HEK293 (cell line): ENCODE data around the gene EVI5L.
A peak's percentile ranks its signal among the peaks of the same experiment; 100 is the strongest.

Experiments
- CTCF ChIA-PET: fragments of 350-600 bp; formaldehyde crosslinking; extraction: SDS; loops from one replicate; lab custom pipeline; 2021; ENCODE audit warnings: antibody characterized with exemption; lab: Yijun Ruan, JAX
- POLR2A ChIA-PET: fragments of 300-600 bp; formaldehyde crosslinking; extraction: SDS; loops from one replicate; lab custom pipeline; 2020; ENCODE audit warnings: antibody characterized with exemption, inconsistent platforms; lab: Yijun Ruan, JAX
- H3K27ac ChIP-seq: fragments of 200-500 bp; sonication (Bioruptor generic); 2 replicates; pipeline ENCODE4 v1.5.1; 2014; ENCODE audit warnings: low read depth, low read length, control low read depth, inconsistent platforms; ENCODE audit errors: extremely low read depth
- H3K36me3 ChIP-seq, 2 experiments: fragments of 200-500 bp in 1 of 2; sonication (Bioruptor generic) in 1 of 2; 1 replicate in 1 of 2; 2 replicates in 1 of 2; pipeline ENCODE4 v1.5.1; 2014 to 2017; ENCODE audit warnings: inconsistent platforms in 2 of 2, low read length in 2 of 2; ENCODE audit not compliant: control insufficient read depth in 2 of 2, insufficient read depth in 1 of 2
- H3K4me1 ChIP-seq: fragments of 200-500 bp; sonication (Bioruptor generic); 2 replicates; pipeline ENCODE4 v1.5.1; 2014; ENCODE audit warnings: mild to moderate bottlenecking, low read length, inconsistent platforms; ENCODE audit not compliant: control insufficient read depth, insufficient read depth
- H3K4me3 ChIP-seq: 2 replicates; pipeline ENCODE4 v1.5.1; 2011; ENCODE audit warnings: low read depth, mild to moderate bottlenecking, control low read depth, low read length, moderate library complexity
- H3K9me3 ChIP-seq: fragments of 200-500 bp; sonication (Bioruptor generic); 2 replicates; pipeline ENCODE4 v1.5.1; 2014; ENCODE audit warnings: low read depth, low read length, inconsistent platforms; ENCODE audit not compliant: control insufficient read depth, insufficient read depth
- BCL11B ChIP-seq: fragments of 450-650 bp; formaldehyde crosslinking; IDR thresholded peaks from 2 replicates; pipeline ENCODE4 v1.5.1; 2016; ENCODE audit warnings: low read depth, missing biosample characterization, missing genetic modification characterization
- EGR2 ChIP-seq: fragments of 450-650 bp; formaldehyde crosslinking; IDR thresholded peaks from 2 replicates; pipeline ENCODE4 v1.5.1; 2016; ENCODE audit warnings: low read depth, missing biosample characterization, missing genetic modification characterization
- KLF1 ChIP-seq: fragments of 450-650 bp; formaldehyde crosslinking; IDR thresholded peaks from 2 replicates; pipeline ENCODE4 v1.5.1; 2016; ENCODE audit warnings: missing biosample characterization, missing genetic modification characterization
- PRDM4 ChIP-seq: fragments of 450-650 bp; formaldehyde crosslinking; IDR thresholded peaks from 2 replicates; pipeline ENCODE4 v1.5.1; 2017; ENCODE audit warnings: missing biosample characterization, missing genetic modification characterization
- SP2 ChIP-seq: fragments of 450-650 bp; formaldehyde crosslinking; IDR thresholded peaks from 2 replicates; pipeline ENCODE4 v1.5.1; 2016; ENCODE audit warnings: missing biosample characterization, missing genetic modification characterization
- SP7 ChIP-seq: fragments of 450-650 bp; formaldehyde crosslinking; IDR thresholded peaks from 2 replicates; pipeline ENCODE4 v1.5.1; 2016; ENCODE audit warnings: missing biosample characterization, missing genetic modification characterization
- TCF7L2 ChIP-seq: IDR thresholded peaks from 2 replicates; pipeline ENCODE4 v1.6.1; 2011; ENCODE audit warnings: low read depth, mild to moderate bottlenecking, inconsistent platforms, low read length, moderate library complexity, borderline replicate concordance
- WT1 ChIP-seq: fragments of 450-650 bp; formaldehyde crosslinking; IDR thresholded peaks from 2 replicates; pipeline ENCODE4 v1.5.1; 2016; ENCODE audit warnings: missing biosample characterization, missing genetic modification characterization
- ZBTB8A ChIP-seq: fragments of 450-650 bp; formaldehyde crosslinking; IDR thresholded peaks from 2 replicates; pipeline ENCODE4 v1.5.1; 2016; ENCODE audit warnings: missing biosample characterization, missing genetic modification characterization
- ZFHX2 ChIP-seq: fragments of 450-650 bp; formaldehyde crosslinking; conservative IDR thresholded peaks from 2 replicates; pipeline ENCODE4 v1.5.1; 2016; ENCODE audit warnings: missing biosample characterization, missing genetic modification characterization
- ZNF114 ChIP-seq: fragments of 450-650 bp; formaldehyde crosslinking; IDR thresholded peaks from 2 replicates; pipeline ENCODE4 v1.5.0; 2017; ENCODE audit warnings: missing biosample characterization, missing genetic modification characterization
- ZNF148 ChIP-seq: fragments of 450-650 bp; formaldehyde crosslinking; IDR thresholded peaks from 2 replicates; pipeline ENCODE4 v1.5.0; 2017; ENCODE audit warnings: missing biosample characterization, missing genetic modification characterization, borderline replicate concordance
- ZNF2 ChIP-seq: fragments of 450-650 bp; formaldehyde crosslinking; IDR thresholded peaks from 2 replicates; pipeline ENCODE4 v1.5.1; 2016; ENCODE audit warnings: missing biosample characterization, missing genetic modification characterization
- ZNF248 ChIP-seq: fragments of 450-650 bp; formaldehyde crosslinking; IDR thresholded peaks from 2 replicates; pipeline ENCODE4 v1.5.1; 2017; ENCODE audit warnings: missing biosample characterization, missing genetic modification characterization
- ZNF311 ChIP-seq: fragments of 450-650 bp; formaldehyde crosslinking; IDR thresholded peaks from 2 replicates; pipeline ENCODE4 v1.5.1; 2017; ENCODE audit warnings: missing biosample characterization, missing genetic modification characterization, borderline replicate concordance
- ZNF341 ChIP-seq: fragments of 450-650 bp; formaldehyde crosslinking; IDR thresholded peaks from 2 replicates; pipeline ENCODE4; 2016; ENCODE audit warnings: low read depth, missing biosample characterization, missing genetic modification characterization
- ZNF423 ChIP-seq: fragments of 450-650 bp; formaldehyde crosslinking; IDR thresholded peaks from 2 replicates; pipeline ENCODE4 v1.5.1; 2016; ENCODE audit warnings: missing biosample characterization, missing genetic modification characterization
- ZNF549 ChIP-seq: fragments of 450-650 bp; IDR thresholded peaks from 2 replicates; pipeline ENCODE4 v1.5.1; 2018; ENCODE audit warnings: missing biosample characterization, missing genetic modification characterization, mild to moderate bottlenecking, inconsistent platforms, moderate library complexity
- ZXDB ChIP-seq: fragments of 450-650 bp; formaldehyde crosslinking; IDR thresholded peaks from 2 replicates; pipeline ENCODE4 v1.5.1; 2016; ENCODE audit warnings: missing biosample characterization, missing genetic modification characterization

Gene EVI5L

GRCh38 chr19:7853770-7854128 is 23.7 kb downstream of the EVI5L start:
- no peaks in the 10 kb centered on the region for H3K9me3 ChIP-seq
- H3K27ac ChIP-seq: no peak overlapping the region
- CTCF ChIA-PET: interaction anchor here (0.5 to 3.7 kb wide), 17 partner anchors 8 to 559 kb away, joined by 3 to 19 read pairs (median 4); partner anchors contain the start of genes MAP2K7 and TIMM44
- 0 out of 2 replicates have a peak, but pooled peaks have one; percentile 5 for TF ChIP-seq ZBTB8A (tag by site-specific recombination)
- TF ChIP-seq ZNF2 (tag by site-specific recombination): no peak
- no peaks in the 10 kb centered on the region; the same call in 1 of the 2 replicates for H3K4me1 ChIP-seq
- no peak overlapping the region for H3K4me3 ChIP-seq
- H3K36me3 ChIP-seq: no peaks in the 10 kb centered on the region
- POLR2A ChIA-PET: no interaction called here

- H3K36me3 ChIP-seq: no peaks in the 10 kb centered on the region
- no peak overlapping the region for H3K27ac ChIP-seq
- POLR2A ChIA-PET: no interaction called here
- no peaks in the 10 kb centered on the region; the same call in 1 of the 2 replicates for H3K4me1 ChIP-seq
- TF ChIP-seq ZNF311 (tag by site-specific recombination) (no peak), ZFHX2 (tag by site-specific recombination) (0 out of 2 replicates have a peak, but pooled peaks have one; percentile 8), EGR2 (tag by site-specific recombination) (peak; percentile 42; the same call in 1 of the 2 replicates), ZNF114 (no peak)
- CTCF ChIA-PET: interaction anchor here (3.7 kb wide), 1 partner anchor 13 kb away, joined by 19 read pairs; no protein-coding TSS in a partner anchor
- no peak overlapping the region for H3K4me3 ChIP-seq
- H3K9me3 ChIP-seq: no peaks in the 10 kb centered on the region
Measured at GRCh38 chr19:7855426-7856108, 25.5 kb downstream of the EVI5L start.

GRCh38 chr19:7856109-7856591 is 26.1 kb downstream of the EVI5L start:
- ChIA-PET CTCF (no interaction called here), POLR2A (no interaction called here)
- no peak overlapping the region for H3K27ac ChIP-seq
- TF ChIP-seq TCF7L2 (no peak), ZNF549 (tag by site-specific recombination) (no peak), ZNF341 (peak; percentile 39; the same call in 1 of the 2 replicates), SP7 (tag by site-specific recombination) (peak; percentile 83), KLF1 (tag by site-specific recombination) (peak; percentile 64)
- no peak overlapping the region for H3K4me3 ChIP-seq
- H3K9me3 ChIP-seq: no peaks in the 10 kb centered on the region
- peaks cover 0 to 1% of the 10 kb centered on the region in 2 experiments; a peak in 1 of 3 replicates for H3K36me3 ChIP-seq
- H3K4me1 ChIP-seq: no peaks in the 10 kb centered on the region; the same call in 1 of the 2 replicates

- no peak overlapping the region for H3K27ac ChIP-seq
- ChIA-PET POLR2A (interaction anchor here (1.3 to 1.5 kb wide), 3 partner anchors 12 to 46 kb away, joined by 3 to 4 read pairs (median 3); partner anchors contain the start of gene LRRC8E), CTCF (interaction anchor here (0.6 to 2.8 kb wide), 3 partner anchors 12 to 344 kb away, joined by 3 to 21 read pairs (median 3); no protein-coding TSS in a partner anchor)
- peaks cover 0 to 9% of the 10 kb centered on the region in 2 experiments; a peak in 1 of 3 replicates for H3K36me3 ChIP-seq
- no peak overlapping the region for H3K4me3 ChIP-seq
- H3K9me3 ChIP-seq: no peaks in the 10 kb centered on the region
- H3K4me1 ChIP-seq: no peaks in the 10 kb centered on the region; the same call in 1 of the 2 replicates
- TF ChIP-seq ZNF148 (tag by site-specific recombination): no peak
- TF ChIP-seq ZNF423 (tag by site-specific recombination): no peak
- no peak for TF ChIP-seq PRDM4 (tag by site-specific recombination)
- TF ChIP-seq WT1 (tag by site-specific recombination): no peak
- no peak for TF ChIP-seq ZNF248 (tag by site-specific recombination)
- no peak for TF ChIP-seq SP2 (tag by site-specific recombination)
- no peak for TF ChIP-seq BCL11B (tag by site-specific recombination)
- no peak for TF ChIP-seq ZXDB (tag by site-specific recombination)
Measured at GRCh38 chr19:7856679-7857663, 27.0 kb downstream of the EVI5L start.
